SU-DHL-6 (cell line): ENCODE results near the gene UNK.
"Not testable (repeated sequence)": the region's sequence is repeated elsewhere in the genome, so short reads cannot be mapped to it uniquely, and the experiment has no call there.

ENCODE experiments used
- H2AFZ ChIP-seq: fragments of 200-600 bp; sonication (generic); 2 replicates; pipeline ENCODE4 v1.6.1; 2014; ENCODE audit warnings: low read depth, mild to moderate bottlenecking, moderate library complexity, mixed read lengths, antibody characterized with exemption, low read length; ENCODE audit not compliant: severe bottlenecking
- H3F3A ChIP-seq: fragments of 200-600 bp; shearing (Covaris generic); 2 replicates; pipeline ENCODE4 v1.6.0; 2016; ENCODE audit warnings: antibody characterized with exemption, mild to moderate bottlenecking; ENCODE audit not compliant: insufficient read depth
- H3K27ac ChIP-seq: fragments of 200-600 bp; sonication (generic); 2 replicates; pipeline ENCODE4 v1.5.1; 2016; ENCODE audit warnings: low read depth, mild to moderate bottlenecking, low read length, moderate library complexity, mixed read lengths
- H3K27me3 ChIP-seq: fragments of 200-600 bp; sonication (generic), shearing (Covaris generic); 2 replicates; pipeline ENCODE4 v1.6.0; 2014; ENCODE audit warnings: mild to moderate bottlenecking, low read length
- H3K36me3 ChIP-seq: fragments of 200-600 bp; sonication (generic); 2 replicates; pipeline ENCODE4 v1.6.1; 2014; ENCODE audit warnings: mild to moderate bottlenecking, low read length, mixed read lengths
- H3K4me2 ChIP-seq: fragments of 300-600, 200-600 bp; shearing (Covaris generic), sonication (generic); 2 replicates; pipeline ENCODE4 v1.6.0; 2014; ENCODE audit warnings: low read length, low read depth, mild to moderate bottlenecking; ENCODE audit not compliant: poor library complexity, severe bottlenecking
- H3K4me3 ChIP-seq: fragments of 200-600 bp; sonication (generic); 2 replicates; pipeline ENCODE4 v1.5.1; 2014; ENCODE audit warnings: antibody characterized with exemption, low read length, mild to moderate bottlenecking, mixed read lengths; ENCODE audit not compliant: insufficient read depth, poor library complexity, severe bottlenecking
- H3K79me2 ChIP-seq: fragments of 200-600 bp; sonication (generic); 2 replicates; pipeline ENCODE4 v1.6.1; 2014; ENCODE audit warnings: mild to moderate bottlenecking, low read length, moderate library complexity; ENCODE audit not compliant: insufficient read depth
- H3K9ac ChIP-seq: fragments of 200-600 bp; sonication (generic); 2 replicates; pipeline ENCODE4 v1.7.0; 2014; ENCODE audit warnings: mild to moderate bottlenecking, low read length
- H3K9me2 ChIP-seq: fragments of 200-600 bp; sonication (generic); replicated peaks from 2 replicates; pipeline ENCODE4 v1.6.1; 2014; ENCODE audit warnings: low read length; ENCODE audit not compliant: insufficient read depth
- H3K9me3 ChIP-seq: fragments of 200-600 bp; sonication (generic); 2 replicates; pipeline ENCODE4 v1.6.1; 2014; ENCODE audit warnings: low read length, mixed read lengths; ENCODE audit not compliant: insufficient read depth
- H4K20me1 ChIP-seq: fragments of 200-600 bp; sonication (generic); 2 replicates; pipeline ENCODE4 v1.6.1; 2014; ENCODE audit warnings: low read depth, mild to moderate bottlenecking, antibody characterized with exemption, low read length, moderate library complexity, mixed read lengths
- CTCF ChIP-seq: fragments of 200-600 bp; sonication (generic); IDR thresholded peaks from one replicate; pipeline ENCODE4 v1.5.1; 2017; ENCODE audit warnings: antibody characterized with exemption, mild to moderate bottlenecking, low read length, moderate library complexity; ENCODE audit not compliant: insufficient read depth, poor library complexity, severe bottlenecking
- EZH2phosphoT487 ChIP-seq: fragments of 200-600 bp; sonication (generic), shearing (Covaris generic); conservative IDR thresholded peaks from 2 replicates; pipeline ENCODE4 v1.6.1; 2018; ENCODE audit warnings: mild to moderate bottlenecking, antibody characterized with exemption, low read length, moderate library complexity, mixed read lengths

Gene UNK

GRCh38 chr17:75757086-75757681, 27.4 kb upstream of the UNK start:
- Histone ChIP-seq H2AFZ (no peak overlapping the region), H3K4me3 (no peak overlapping the region), H3K9me3 (no peaks in the 10 kb centered on the region), H3K79me2 (no peaks in the 10 kb centered on the region), H3K4me2 (no peak overlapping the region), H3K27me3 (no peaks in the 10 kb centered on the region), H3K9ac (no peak overlapping the region), H3F3A (peaks cover 4% of the 10 kb centered on the region; the same call in 1 of the 2 replicates), H3K27ac (no peak overlapping the region), H3K36me3 (no peaks in the 10 kb centered on the region), H4K20me1 (no peaks in the 10 kb centered on the region), H3K9me2 (no peaks in the 10 kb centered on the region)
- TF ChIP-seq EZH2phosphoT487 (no peak), CTCF (no peak)

GRCh38 chr17:75758131-75758905, 26.3 kb upstream of the UNK start:
- TF ChIP-seq CTCF (peak; percentile 23), EZH2phosphoT487 (no peak)
- no peaks in the 10 kb centered on the region for H3K36me3 ChIP-seq
- no peaks in the 10 kb centered on the region for H3F3A ChIP-seq
- H3K4me2 ChIP-seq, result no peak overlapping the region
- H4K20me1 ChIP-seq, result no peaks in the 10 kb centered on the region
- no peak overlapping the region for H3K4me3 ChIP-seq
- H3K79me2 ChIP-seq, result no peaks in the 10 kb centered on the region
- H2AFZ ChIP-seq, result no peak overlapping the region
- H3K9ac ChIP-seq, result no peak overlapping the region
- no peaks in the 10 kb centered on the region for H3K27me3 ChIP-seq
- no peak overlapping the region for H3K27ac ChIP-seq
- no peaks in the 10 kb centered on the region for H3K9me3 ChIP-seq
- H3K9me2 ChIP-seq, result no peaks in the 10 kb centered on the region

- no peaks in the 10 kb centered on the region for H3F3A ChIP-seq
- H3K9me3 ChIP-seq, result no peaks in the 10 kb centered on the region
- H3K79me2 ChIP-seq, result no peaks in the 10 kb centered on the region
- no peak overlapping the region for H3K4me2 ChIP-seq
- H3K9ac ChIP-seq, result no peak overlapping the region
- no peaks in the 10 kb centered on the region for H4K20me1 ChIP-seq
- no peak overlapping the region for H3K4me3 ChIP-seq
- H3K27ac ChIP-seq, result no peak overlapping the region
- no peaks in the 10 kb centered on the region for H3K36me3 ChIP-seq
- H2AFZ ChIP-seq, result no peak overlapping the region
- TF ChIP-seq CTCF, result no peak
- no peak for TF ChIP-seq EZH2phosphoT487
- H3K9me2 ChIP-seq, result no peaks in the 10 kb centered on the region
- H3K27me3 ChIP-seq, result no peaks in the 10 kb centered on the region
Measured at GRCh38 chr17:75759457-75759856, 25.1 kb upstream of the UNK start.

- H3K27me3 ChIP-seq, H4K20me1 ChIP-seq, H3F3A ChIP-seq, H3K4me3 ChIP-seq, H3K36me3 ChIP-seq, H2AFZ ChIP-seq, H3K9ac ChIP-seq, H3K27ac ChIP-seq, H3K4me2 ChIP-seq, H3K9me3 ChIP-seq, H3K79me2 ChIP-seq, H3K9me2 ChIP-seq: not testable (repeated sequence)
Measured at GRCh38 chr17:75759978-75760640, 24.5 kb upstream of the UNK start.
